GM12891 (cell line): ENCODE results near the gene FAM149A.

Source experiments
- PAX5 ChIP-seq: IDR thresholded peaks from 2 replicates; pipeline ENCODE4 v1.6.1; 2011; ENCODE audit warnings: low read length, moderate library complexity, mild to moderate bottlenecking; ENCODE audit not compliant: insufficient read depth, severe bottlenecking
- POLR2A ChIP-seq: IDR thresholded peaks from 2 replicates; pipeline ENCODE4 v1.6.1; 2011; ENCODE audit warnings: low read depth, low read length, control low read depth
- POLR2AphosphoS5 ChIP-seq: IDR thresholded peaks from 2 replicates; pipeline ENCODE4 v1.6.1; 2011; ENCODE audit warnings: low read depth, low read length, control low read depth
- POU2F2 ChIP-seq: IDR thresholded peaks from 2 replicates; pipeline ENCODE4 v1.6.1; 2011; ENCODE audit warnings: low read depth, mild to moderate bottlenecking, control low read depth, low read length, moderate library complexity
- SPI1 ChIP-seq: IDR thresholded peaks from 2 replicates; pipeline ENCODE4 v1.6.1; 2011; ENCODE audit warnings: low read depth, low read length, control low read depth
- TAF1 ChIP-seq: IDR thresholded peaks from 2 replicates; pipeline ENCODE4 v1.6.1; 2011; ENCODE audit warnings: low read depth, low read length, control low read depth

GRCh38 chr4:186172546-186172945 is 68.0 kb downstream of the FAM149A start:
- TF ChIP-seq PAX5, result no peak
- TF ChIP-seq POLR2A, result no peak
- TF ChIP-seq TAF1, result no peak
- TF ChIP-seq POLR2AphosphoS5, result no peak
- no peak for TF ChIP-seq POU2F2
- TF ChIP-seq SPI1, result no peak
